GM21526 (cell line): ENCODE measurements around the gene SIPA1L3.
"Not testable (repeated sequence)": the region's sequence is repeated elsewhere in the genome, so short reads cannot be mapped to it uniquely, and the experiment has no call there.

ENCODE experiments used
- ATAC-seq: cut with Tn5 transposase; IDR thresholded peaks from one replicate; pipeline ENCODE4 v1.9.1; 2021; ENCODE audit warnings: moderate library complexity; ENCODE audit not compliant: unreplicated experiment, low FRiP score

Gene SIPA1L3, protein sequence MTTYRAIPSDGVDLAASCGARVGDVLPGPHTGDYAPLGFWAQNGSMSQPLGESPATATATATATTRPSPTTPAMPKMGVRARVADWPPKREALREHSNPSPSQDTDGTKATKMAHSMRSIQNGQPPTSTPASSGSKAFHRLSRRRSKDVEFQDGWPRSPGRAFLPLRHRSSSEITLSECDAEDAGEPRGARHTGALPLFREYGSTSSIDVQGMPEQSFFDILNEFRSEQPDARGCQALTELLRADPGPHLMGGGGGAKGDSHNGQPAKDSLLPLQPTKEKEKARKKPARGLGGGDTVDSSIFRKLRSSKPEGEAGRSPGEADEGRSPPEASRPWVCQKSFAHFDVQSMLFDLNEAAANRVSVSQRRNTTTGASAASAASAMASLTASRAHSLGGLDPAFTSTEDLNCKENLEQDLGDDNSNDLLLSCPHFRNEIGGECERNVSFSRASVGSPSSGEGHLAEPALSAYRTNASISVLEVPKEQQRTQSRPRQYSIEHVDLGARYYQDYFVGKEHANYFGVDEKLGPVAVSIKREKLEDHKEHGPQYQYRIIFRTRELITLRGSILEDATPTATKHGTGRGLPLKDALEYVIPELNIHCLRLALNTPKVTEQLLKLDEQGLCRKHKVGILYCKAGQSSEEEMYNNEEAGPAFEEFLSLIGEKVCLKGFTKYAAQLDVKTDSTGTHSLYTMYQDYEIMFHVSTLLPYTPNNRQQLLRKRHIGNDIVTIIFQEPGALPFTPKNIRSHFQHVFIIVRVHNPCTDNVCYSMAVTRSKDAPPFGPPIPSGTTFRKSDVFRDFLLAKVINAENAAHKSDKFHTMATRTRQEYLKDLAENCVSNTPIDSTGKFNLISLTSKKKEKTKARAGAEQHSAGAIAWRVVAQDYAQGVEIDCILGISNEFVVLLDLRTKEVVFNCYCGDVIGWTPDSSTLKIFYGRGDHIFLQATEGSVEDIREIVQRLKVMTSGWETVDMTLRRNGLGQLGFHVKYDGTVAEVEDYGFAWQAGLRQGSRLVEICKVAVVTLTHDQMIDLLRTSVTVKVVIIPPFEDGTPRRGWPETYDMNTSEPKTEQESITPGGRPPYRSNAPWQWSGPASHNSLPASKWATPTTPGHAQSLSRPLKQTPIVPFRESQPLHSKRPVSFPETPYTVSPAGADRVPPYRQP (N-terminal part only)

GRCh38 chr19:37906869-37907734, at the start of gene SIPA1L3:
TSS of gene SIPA1L3 (plus strand) at chr19:37907208. CDS start at chr19:38081566, 174,358 bp downstream.
- peak; percentile 69 for ATAC-seq

- no peak for ATAC-seq
Measured at GRCh38 chr19:37864501-37864900, 42.5 kb upstream of the SIPA1L3 start.

DNA sequence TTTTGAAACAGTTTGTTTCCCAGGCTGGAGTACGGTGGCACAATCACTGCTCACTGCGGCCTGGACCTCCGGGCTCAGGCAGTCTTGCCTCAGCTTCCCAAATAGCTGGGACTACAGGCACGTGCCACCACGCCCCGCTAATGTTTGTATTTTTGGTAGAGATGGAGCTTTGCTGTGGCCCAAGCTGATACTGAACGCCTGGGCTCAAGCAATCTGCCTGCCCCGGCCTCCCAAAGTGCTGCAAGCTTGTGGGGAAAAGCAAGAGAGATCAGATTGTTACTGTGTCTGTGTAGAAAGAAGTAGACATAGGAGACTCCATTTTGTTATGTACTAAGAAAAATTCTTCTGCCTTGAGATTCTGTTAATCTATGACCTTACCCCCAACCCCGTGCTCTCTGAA, 41.1 kb upstream of the SIPA1L3 start:
- not testable (repeated sequence) for ATAC-seq

- ATAC-seq = no peak
Measured at GRCh38 chr19:37867831-37868230, 39.2 kb upstream of the SIPA1L3 start.

DNA sequence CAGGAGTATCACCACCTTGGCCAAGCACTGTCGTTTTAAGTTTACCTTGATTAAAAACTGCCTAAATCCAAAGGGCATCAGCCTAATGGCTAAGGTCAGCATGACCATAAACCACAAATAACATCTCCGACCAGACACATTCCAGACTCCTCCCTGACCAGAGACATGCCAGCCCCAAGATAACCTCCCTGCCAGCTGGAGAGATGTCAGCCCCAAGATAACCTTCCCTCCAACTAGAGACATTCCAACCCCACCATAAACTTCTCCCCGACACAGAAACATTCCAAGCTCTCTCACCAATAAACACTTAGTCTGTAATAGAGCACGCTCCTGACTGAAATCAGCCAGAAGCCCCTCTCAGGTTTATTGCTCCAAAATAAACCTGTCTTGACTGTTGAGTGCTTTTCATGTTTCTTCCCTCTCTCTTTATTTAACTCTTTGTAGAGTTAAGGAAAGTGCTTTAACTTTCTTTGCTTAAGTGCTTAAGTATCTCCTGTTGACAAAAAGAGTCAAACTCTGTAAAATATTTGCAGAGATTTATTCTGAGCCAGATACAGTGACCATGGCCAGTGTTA, 37.2 kb upstream of the SIPA1L3 start:
- no peak for ATAC-seq

GRCh38 chr19:37872383-37872782, 34.6 kb upstream of the SIPA1L3 start:
- ATAC-seq = no peak

DNA sequence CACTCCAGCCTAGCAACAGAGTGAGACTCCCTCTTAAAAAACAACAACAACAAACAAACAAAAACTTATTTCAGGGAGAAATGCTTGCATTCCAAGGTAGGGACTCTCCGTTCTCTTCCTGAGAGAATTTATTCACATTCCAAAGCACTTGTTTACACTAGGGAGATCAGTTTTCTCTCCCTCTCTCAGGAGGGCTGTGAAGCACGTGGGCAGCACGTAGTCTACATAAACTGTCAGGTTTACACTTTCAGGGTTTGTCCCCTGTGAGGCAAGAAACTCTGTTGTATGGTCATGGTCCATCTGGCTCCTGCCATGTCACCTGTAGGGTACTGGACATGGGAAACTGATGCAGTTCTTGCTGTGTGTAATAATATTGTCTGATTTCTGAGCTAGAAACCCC, 32.2 kb upstream of the SIPA1L3 start:
- ATAC-seq = no peak

GRCh38 chr19:37876032-37876431, 31.0 kb upstream of the SIPA1L3 start:
- ATAC-seq = no peak

GRCh38 chr19:37877147-37877546, 29.9 kb upstream of the SIPA1L3 start:
- no peak for ATAC-seq

DNA sequence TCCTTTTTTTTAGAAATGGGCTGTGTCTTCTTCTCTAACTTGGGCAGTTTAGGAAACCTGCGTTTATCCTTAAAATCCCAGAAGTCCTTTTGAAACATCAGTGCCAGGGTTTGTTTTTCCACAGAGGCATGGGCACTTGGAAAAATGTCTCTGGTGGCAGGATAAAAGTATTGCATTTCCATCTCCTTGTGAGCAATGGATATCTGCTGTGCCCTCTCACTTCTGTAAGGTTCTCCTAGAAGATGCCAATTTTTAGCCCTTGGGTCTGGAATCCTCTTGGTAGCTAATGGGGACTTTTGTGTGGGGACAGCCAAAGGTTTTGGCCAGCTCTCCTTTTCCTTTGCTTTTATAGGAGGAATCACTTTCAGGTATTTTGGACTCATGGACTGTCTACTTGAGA, 21.6 kb upstream of the SIPA1L3 start:
- ATAC-seq = no peak

- no peak for ATAC-seq
Measured at GRCh38 chr19:37886571-37886970, 20.4 kb upstream of the SIPA1L3 start.

GRCh38 chr19:37893845-37894575, 13.0 kb upstream of the SIPA1L3 start:
- ATAC-seq = no peak

DNA sequence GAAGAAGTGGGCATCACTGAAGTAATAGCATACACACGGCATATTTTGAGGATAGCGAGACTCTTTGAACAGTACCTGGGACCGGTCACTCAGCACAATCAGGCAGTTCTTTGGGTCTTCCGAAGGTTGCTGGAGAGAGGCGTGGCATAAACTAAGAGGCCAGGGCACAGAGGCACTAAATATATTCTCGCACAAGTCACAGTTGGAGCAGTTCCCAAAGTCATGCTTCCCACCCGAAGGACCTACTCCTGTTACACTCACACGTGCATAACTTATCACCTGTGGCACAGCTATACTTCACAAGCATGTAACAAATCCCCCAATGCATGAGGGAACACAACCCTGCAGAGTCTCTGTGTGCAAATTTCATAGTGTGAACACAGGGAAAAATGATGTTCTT, 10.8 kb upstream of the SIPA1L3 start:
- no peak for ATAC-seq

DNA sequence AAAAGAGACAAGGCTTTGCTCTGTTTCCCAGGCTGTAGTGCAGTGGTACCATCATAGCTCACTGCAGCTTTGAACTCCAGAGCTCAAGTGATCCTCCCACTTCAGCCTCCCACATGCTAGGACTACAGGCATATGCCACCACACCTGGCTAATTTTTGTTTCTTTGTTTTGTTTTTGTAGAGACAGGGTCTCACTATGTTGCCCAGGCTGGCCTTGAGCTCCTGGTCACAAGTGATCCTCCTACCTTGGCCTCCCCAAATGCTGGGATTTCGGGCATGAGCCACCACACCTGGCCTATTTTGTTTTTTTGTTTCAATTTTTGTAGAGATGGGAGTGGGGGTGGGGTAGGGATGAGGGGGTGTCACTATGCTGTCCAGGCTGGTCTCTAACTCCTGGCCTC, 7.6 kb upstream of the SIPA1L3 start:
- no peak for ATAC-seq

DNA sequence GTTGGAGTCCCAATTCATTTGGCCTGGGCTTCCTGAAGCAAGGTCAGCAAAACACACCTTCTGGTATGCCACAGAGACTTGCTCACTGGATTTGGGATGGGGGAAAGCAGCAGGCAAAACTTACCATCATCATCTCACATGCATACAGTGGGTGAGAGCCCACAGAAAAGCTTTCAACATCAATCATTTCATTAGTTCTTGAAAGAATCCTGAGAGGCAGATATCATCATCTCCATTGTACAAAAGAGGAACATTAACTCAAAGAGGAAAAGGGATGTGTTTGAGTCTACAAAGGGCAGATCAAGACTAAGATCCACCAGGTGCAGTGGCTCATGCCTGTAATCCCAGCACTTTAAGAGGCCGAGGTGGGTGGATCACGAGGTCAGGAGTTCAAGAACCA, 7.0 kb upstream of the SIPA1L3 start:
- no peak for ATAC-seq

GRCh38 chr19:37902668-37903067, 4.3 kb upstream of the SIPA1L3 start:
- ATAC-seq = no peak

DNA sequence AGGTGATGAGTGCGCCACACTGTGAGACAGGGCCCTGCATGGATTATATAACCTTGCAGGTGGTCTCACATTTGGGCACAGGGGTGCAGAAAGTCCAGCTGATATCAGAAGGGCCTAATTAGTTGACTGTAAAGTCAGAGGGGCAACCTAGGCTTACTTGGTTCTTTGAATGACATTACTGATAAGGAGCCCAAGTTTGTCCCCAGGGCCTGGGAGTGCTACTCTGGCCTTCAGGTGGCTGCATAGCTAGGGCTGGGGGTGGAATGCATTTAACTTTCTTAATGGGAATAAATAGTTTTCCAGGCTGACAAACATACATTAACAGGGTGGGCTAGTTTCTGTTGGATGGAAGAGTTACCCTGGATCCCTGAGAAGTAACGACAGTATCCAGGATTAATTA, 3.9 kb upstream of the SIPA1L3 start:
- no peak for ATAC-seq

- no peak for ATAC-seq
Measured at GRCh38 chr19:37905946-37906868, 801 bp upstream of the SIPA1L3 start, which contains the start of gene WDR87. TSS of gene WDR87 (minus strand) at chr19:37906594. CDS start at chr19:37898239, 8,355 bp downstream.
